GM12878 (cell line): Measurements from ENCODE around the gene KIAA2012. TPM values are rescaled to one million over a fixed set of nuclear protein-coding genes. Genes with fewer than 3 reads are reported as not detected.

Experiments
- ATAC-seq: fragments of 200-7000 bp; cut with Tn5 transposase; 3 replicates; pipeline ENCODE4 v1.9.1; 2020; ENCODE audit warnings: mild to moderate bottlenecking, moderate library complexity
- BruUV-seq: library from RNA; stranded (reverse); fragments of 400-500 nt; replicated peaks from 2 replicates; lab custom pipeline; 2021; lab: Mats Ljungman, UMichigan
- CTCF ChIA-PET: fragments of 300-600 bp; sonication (Branson Sonifier 250); formaldehyde crosslinking; extraction: SDS; loops from one replicate; lab custom pipeline; 2021; ENCODE audit warnings: inconsistent platforms; lab: Yijun Ruan, JAX
- POLR2A ChIA-PET: fragments of 350-600 bp; formaldehyde crosslinking; extraction: SDS; loops from one replicate; lab custom pipeline; 2021; ENCODE audit warnings: inconsistent platforms; lab: Charles Lee
- RAD21 ChIA-PET: fragments of 300-600 bp; sonication (Branson Sonifier 250); formaldehyde crosslinking; loops from one replicate; lab custom pipeline; 2023; ENCODE audit warnings: antibody characterized with exemption; ENCODE audit not compliant: unreplicated experiment; lab: Charles Lee
- SMC1A ChIA-PET: fragments of 300-600 bp; sonication (Branson Sonifier 250); formaldehyde crosslinking; loops from one replicate; lab custom pipeline; 2023; ENCODE audit not compliant: unreplicated experiment, uncharacterized antibody; lab: Charles Lee
- DNase-seq: peaks from one replicate; pipeline ENCODE4 v3.0.0-alpha.2; 2011; ENCODE audit warnings: low read depth, low spot score
- FAIRE-seq: peaks from 3 replicates; lab custom pipeline; 2011; peaks lifted over from hg19 to GRCh38; lab: Jason Lieb, UNC
- H2AFZ ChIP-seq: 2 replicates; pipeline ENCODE4 v1.6.0; 2011; ENCODE audit warnings: low read depth, low read length, control low read depth; ENCODE audit not compliant: control insufficient read depth
- H3K27ac ChIP-seq: 2 replicates; pipeline ENCODE4 v1.5.1; 2011; ENCODE audit warnings: control low read depth; ENCODE audit not compliant: control insufficient read depth, insufficient read depth
- H3K27me3 ChIP-seq, 2 experiments: replicated peaks in 1 of 2; 2 replicates each; pipeline versions ENCODE4 v1.6.0 to v1.6.1; 2011; ENCODE audit warnings: low read length in 1 of 2; ENCODE audit not compliant: control insufficient read depth in 2 of 2, insufficient read depth in 2 of 2
- H3K36me3 ChIP-seq, 2 experiments: 2 replicates each; pipeline ENCODE4 v1.5.1; 2011; ENCODE audit warnings: low read length in 1 of 2; ENCODE audit not compliant: control insufficient read depth in 2 of 2, insufficient read depth in 2 of 2
- H3K4me1 ChIP-seq: 2 replicates; pipeline ENCODE4 v1.6.1; 2011; ENCODE audit warnings: mild to moderate bottlenecking, low read length, moderate library complexity, mixed read lengths; ENCODE audit not compliant: control insufficient read depth, insufficient read depth
- H3K4me2 ChIP-seq: 2 replicates; pipeline ENCODE4 v1.6.0; 2011; ENCODE audit warnings: control low read depth; ENCODE audit not compliant: control insufficient read depth, insufficient read depth
- H3K4me3 ChIP-seq: fragments of 200-600 bp; sonication (generic); 2 replicates; pipeline ENCODE4 v1.5.1; 2016
- H3K79me2 ChIP-seq: 2 replicates; pipeline ENCODE4 v1.6.0; 2011; ENCODE audit warnings: low read length; ENCODE audit not compliant: control insufficient read depth, insufficient read depth
- H3K9ac ChIP-seq: 2 replicates; pipeline ENCODE4 v1.8.0; 2011; ENCODE audit warnings: low read length, control low read depth, mixed read lengths; ENCODE audit not compliant: control insufficient read depth, insufficient read depth
- H3K9me3 ChIP-seq: replicated peaks from 3 replicates; pipeline ENCODE4 v1.5.1; 2011; ENCODE audit warnings: mild to moderate bottlenecking, low read length; ENCODE audit not compliant: control insufficient read depth, insufficient read depth
- H4K20me1 ChIP-seq: 2 replicates; pipeline ENCODE4 v1.6.0; 2011; ENCODE audit not compliant: control insufficient read depth, insufficient read depth
- CBX3 ChIP-seq: fragments of 200-600 bp; sonication (generic); IDR thresholded peaks from 2 replicates; pipeline ENCODE4 v1.6.1; 2016; ENCODE audit warnings: low read depth, borderline replicate concordance
- CHD2 ChIP-seq: IDR thresholded peaks from 2 replicates; pipeline ENCODE4 v1.6.1; 2011; ENCODE audit warnings: low read depth, low read length, improper control_type of control experiment, borderline replicate concordance
- E4F1 ChIP-seq: fragments of 450-650 bp; IDR thresholded peaks from 2 replicates; pipeline ENCODE4 v1.6.1; 2018; ENCODE audit warnings: borderline replicate concordance, mild to moderate bottlenecking; ENCODE audit not compliant: partially characterized antibody
- NR2C1 ChIP-seq: fragments of 450-650 bp; IDR thresholded peaks from 2 replicates; pipeline ENCODE4 v1.6.1; 2017; ENCODE audit warnings: antibody characterized with exemption, mild to moderate bottlenecking, moderate library complexity
- PBX3 ChIP-seq: IDR thresholded peaks from 2 replicates; pipeline ENCODE4 v1.6.1; 2011; ENCODE audit warnings: mild to moderate bottlenecking, low read depth, low read length, moderate library complexity; ENCODE audit not compliant: insufficient replicate concordance
- PRDM15 ChIP-seq: fragments of 450-650 bp; formaldehyde crosslinking; IDR thresholded peaks from 2 replicates; pipeline ENCODE4 v1.4.0; 2020; ENCODE audit warnings: mild to moderate bottlenecking, moderate library complexity
- RFX5 ChIP-seq: IDR thresholded peaks from 2 replicates; pipeline ENCODE4 v1.6.1; 2011; ENCODE audit warnings: low read depth, low read length, improper control_type of control experiment
- WGBS: methylation state at CpG from one replicate; pipeline ENCODE4 v1.1.6; 2016; ENCODE audit warnings: low lambda C conversion rate; ENCODE audit not compliant: insufficient replicate concordance, insufficient coverage; ENCODE audit errors: missing lambda C conversion rate; 5-methylcytosine and 5-hydroxymethylcytosine counted together
- in situ Hi-C: fragments of 300-500 bp; cut with MboI; formaldehyde crosslinking; loops from 9 replicates; pipeline ENCODE4 v1.14.3; 2018; ENCODE audit warnings: mixed read lengths
- intact Hi-C: fragments of 100-400 bp; cut with micrococcal nuclease; formaldehyde crosslinking; loops from one replicate; pipeline ENCODE4 v1.14.2; 2022; ENCODE audit not compliant: unreplicated experiment
- polyA plus RNA-seq, 11 experiments: library from polyadenylated mRNA; depleted of rRNA in 4 of 11; unstranded in 6 of 11; stranded (reverse) in 5 of 11; fragments of >200 nt; fragmentation: Nextera tagmentation in 4 of 11; fragmentation: Illumina TruSeq in 1 of 11; extraction: Ambion mirVana in 4 of 11; extraction: Trizol in 1 of 11; gene quantifications; 1 replicate in 1 of 11; 2 replicates in 10 of 11; pipeline versions ENCODE4 v1.2.1 to v1.2.3, GENCODE V29; 2011 to 2016; ENCODE audit warnings: inconsistent platforms in 2 of 11, missing spikeins in 2 of 11, low read depth in 1 of 11
- total RNA-seq, 4 experiments: library from RNA; depleted of rRNA in 3 of 4; stranded (reverse); fragments of >200 nt in 3 of 4; fragmentation: Illumina TruSeq in 1 of 4; extraction: Trizol in 1 of 4; gene quantifications; 2 replicates each; pipeline versions ENCODE4 v1.2.1 to v1.2.3, GENCODE V29; 2013 to 2021

KIAA2012 gene
- total and polyA plus RNA-seq, 10 of the 15 experiments (the other 5 are each of a cell fraction or from before 2014, with no cell fraction given) = 0.03 TPM; not detected in 9

- RAD21 ChIA-PET = interaction anchor here (0.9 kb wide), 1 partner anchor 136 kb away, joined by 3 read pairs; no protein-coding TSS in a partner anchor
- TF ChIP-seq CBX3 (no peak), RFX5 (no peak), CHD2 (no peak), PBX3 (no peak)
- Histone ChIP-seq H3K79me2 (no peaks in the 10 kb centered on the region), H2AFZ (no peak overlapping the region), H3K4me1 (no peaks in the 10 kb centered on the region), H3K36me3 (no peaks in the 10 kb centered on the region), H3K4me2 (no peak overlapping the region), H3K4me3 (no peak overlapping the region), H3K27me3 (no peaks in the 10 kb centered on the region), H3K9ac (no peak overlapping the region), H4K20me1 (no peaks in the 10 kb centered on the region), H3K9me3 (no peaks in the 10 kb centered on the region), H3K27ac (no peak overlapping the region)
- SMC1A ChIA-PET = interaction anchor here (0.8 to 1.3 kb wide), 3 partner anchors 17 to 240 kb away, joined by 3 read pairs; no protein-coding TSS in a partner anchor
- POLR2A ChIA-PET = no interaction called here
- WGBS = 19% methylated on average over 4 of the region's 4 CpGs
- intact Hi-C loops = loop anchor here (5.0 kb wide), 1 partner anchor 133 kb away; no protein-coding TSS in a partner anchor
- no peak for DNase-seq
- BruUV-seq = no TSS peak
- no peak for FAIRE-seq
- in situ Hi-C loops = no loop called here
- ATAC-seq = no peak
- CTCF ChIA-PET = interaction anchor here (0.6 to 2.1 kb wide), 3 partner anchors 14 to 78 kb away, joined by 3 to 5 read pairs (median 3); no protein-coding TSS in a partner anchor
Observed at GRCh38 chr2:202100176-202100575, 27.1 kb downstream of the KIAA2012 start.

DNA sequence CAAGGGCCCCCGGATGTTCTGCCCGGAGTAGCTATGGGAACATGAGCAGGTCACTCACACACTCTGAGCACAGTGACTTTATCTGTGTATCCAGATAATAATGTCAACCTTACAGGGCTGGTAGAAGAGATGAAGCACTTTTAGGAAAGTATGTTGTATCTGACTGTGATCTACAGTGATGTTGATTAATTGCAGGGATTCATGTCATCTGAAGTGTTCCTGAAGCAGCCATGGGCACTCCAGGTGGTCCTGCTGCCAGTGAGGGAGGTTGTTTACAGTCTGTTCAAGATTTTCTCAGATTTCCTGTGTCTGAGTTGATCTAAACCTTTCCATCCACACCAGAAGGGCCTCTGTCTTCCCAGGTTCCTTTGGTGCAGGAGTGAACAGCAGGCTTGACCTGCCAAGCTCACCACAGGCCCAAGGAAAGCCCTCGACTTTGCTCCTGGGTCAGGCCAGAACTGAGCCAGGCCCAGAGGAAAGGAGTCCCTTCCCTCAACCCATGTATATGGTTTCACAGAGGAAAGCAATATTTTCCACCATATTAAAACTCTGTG lies 28.0 kb downstream of the KIAA2012 start:
- 53% methylated on average over 3 of the region's 3 CpGs for WGBS
- ChIA-PET SMC1A (interaction anchor here (1.1 kb wide), 1 partner anchor 78 kb away, joined by 3 read pairs; no protein-coding TSS in a partner anchor), RAD21 (no interaction called here), POLR2A (no interaction called here), CTCF (interaction anchor here (4.5 kb wide), 1 partner anchor 241 kb away, joined by 22 read pairs; no protein-coding TSS in a partner anchor)
- no peaks in the 10 kb centered on the region for H3K79me2 ChIP-seq
- no peaks in the 10 kb centered on the region for H3K9me3 ChIP-seq
- H3K9ac ChIP-seq = no peak overlapping the region
- in situ Hi-C loops (no loop called here), intact Hi-C loops (loop anchor here (5.0 kb wide), 1 partner anchor 134 kb away; no protein-coding TSS in a partner anchor)
- peaks cover 2 to 3% of the 10 kb centered on the region in 2 experiments; a peak in 1 of 4 replicates for H3K27me3 ChIP-seq
- no peak overlapping the region for H3K4me3 ChIP-seq
- ATAC-seq (no peak), DNase-seq (no peak), FAIRE-seq (no peak)
- no peaks in the 10 kb centered on the region for H3K4me1 ChIP-seq
- no peak overlapping the region for H3K27ac ChIP-seq
- no TSS peak for BruUV-seq
- no peaks in the 10 kb centered on the region for H3K36me3 ChIP-seq
- H3K4me2 ChIP-seq = no peak overlapping the region
- H2AFZ ChIP-seq = no peak overlapping the region
- no peaks in the 10 kb centered on the region for H4K20me1 ChIP-seq
- TF ChIP-seq NR2C1 = no peak
- no peak for TF ChIP-seq E4F1
- TF ChIP-seq PRDM15 (CRISPR knock-in tag) = no peak
